GM19035 (cell line): ENCODE measurements around the gene GFOD1.
"Not testable (repeated sequence)": the region's sequence is repeated elsewhere in the genome, so short reads cannot be mapped to it uniquely, and the experiment has no call there.

Experiments used
- ATAC-seq: cut with Tn5 transposase; IDR thresholded peaks from one replicate; pipeline ENCODE4 v1.9.1; 2021; ENCODE audit not compliant: unreplicated experiment

GFOD1 gene

GRCh38 chr6:13445744-13446115 lies 41.7 kb downstream of the GFOD1 start:
- ATAC-seq: no peak

GRCh38 chr6:13445005-13445743 lies 42.2 kb downstream of the GFOD1 start:
- ATAC-seq: no peak

- ATAC-seq: no peak
These were observed 42.8 kb downstream of the GFOD1 start for GRCh38 chr6:13444604-13445003.

GRCh38 chr6:13443978-13444377 lies 43.4 kb downstream of the GFOD1 start:
- not testable (repeated sequence) for ATAC-seq

DNA sequence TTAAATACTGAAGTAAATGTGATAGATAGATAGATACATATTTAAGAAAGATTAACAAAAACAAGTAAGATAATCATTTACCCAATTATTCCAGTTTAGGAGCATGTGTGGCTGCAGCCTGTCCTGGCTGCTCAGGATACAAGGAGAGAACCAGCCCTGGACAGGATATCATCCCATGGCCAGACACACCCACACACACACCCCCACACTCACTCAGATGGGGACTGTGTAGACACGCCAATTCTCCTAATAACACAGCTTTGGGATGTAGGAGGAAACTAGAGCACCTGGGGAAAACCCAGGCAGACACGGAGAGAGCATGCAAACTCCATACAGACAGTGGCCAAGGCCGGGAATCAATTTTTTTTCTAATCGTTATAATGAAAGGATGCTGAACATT lies 45.6 kb downstream of the GFOD1 start:
- ATAC-seq: no peak

- ATAC-seq: no peak
These were observed 47.8 kb downstream of the GFOD1 start for GRCh38 chr6:13439644-13440043.

DNA sequence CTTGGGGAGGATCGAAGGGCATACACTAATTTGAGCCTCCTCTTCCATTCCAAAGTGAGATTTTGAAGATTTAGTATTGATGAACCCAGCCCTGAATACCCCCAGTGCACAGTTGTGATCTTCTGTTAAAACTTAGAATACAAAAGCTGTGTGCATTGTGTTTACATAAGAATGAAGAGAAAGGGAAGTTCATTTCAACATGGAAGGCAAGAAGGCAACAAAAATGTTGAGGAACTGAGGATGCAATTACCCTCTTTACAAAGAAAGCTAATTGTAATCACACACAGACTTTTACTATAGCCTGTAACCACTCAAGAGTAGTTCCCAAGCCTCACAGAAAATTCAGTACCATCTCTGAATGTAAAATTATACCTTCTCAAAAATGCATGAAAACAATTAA lies 49.3 kb downstream of the GFOD1 start:
- no peak for ATAC-seq

DNA sequence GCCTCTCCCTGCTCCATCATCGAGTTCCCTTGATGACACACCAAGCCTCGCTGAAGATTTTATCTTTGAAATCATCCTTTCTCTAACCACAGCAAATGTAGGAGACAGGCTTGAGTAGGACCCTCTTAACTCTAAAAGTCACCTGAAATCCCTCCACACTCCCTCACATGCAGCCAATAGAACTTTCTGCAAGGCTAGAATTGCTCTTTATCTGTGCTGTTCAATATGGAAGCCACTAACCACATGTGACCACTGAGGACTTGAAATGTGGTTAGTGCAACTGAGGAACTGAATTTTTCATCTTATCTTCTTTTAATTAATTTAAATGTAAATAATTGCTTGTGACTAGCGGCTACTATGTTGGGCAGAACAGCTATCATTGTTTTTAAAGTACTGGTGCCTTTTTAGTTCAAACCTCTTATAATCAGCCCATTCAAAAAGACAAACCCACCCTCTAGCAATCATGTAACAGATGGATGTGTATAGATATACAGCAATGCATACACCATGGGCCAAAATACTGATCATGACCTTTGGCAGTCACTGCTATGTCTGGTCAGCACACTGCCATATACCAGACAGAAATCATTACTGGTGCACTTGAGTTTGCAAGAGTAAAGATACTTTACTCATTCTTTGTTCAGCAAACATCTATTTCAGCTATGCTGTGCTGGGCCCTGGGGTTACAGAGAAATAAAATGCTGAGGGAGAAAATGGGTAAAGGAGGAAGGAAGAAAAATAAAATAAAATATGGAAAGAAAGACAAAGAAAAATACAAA lies 50.0 kb downstream of the GFOD1 start:
- no peak for ATAC-seq

DNA sequence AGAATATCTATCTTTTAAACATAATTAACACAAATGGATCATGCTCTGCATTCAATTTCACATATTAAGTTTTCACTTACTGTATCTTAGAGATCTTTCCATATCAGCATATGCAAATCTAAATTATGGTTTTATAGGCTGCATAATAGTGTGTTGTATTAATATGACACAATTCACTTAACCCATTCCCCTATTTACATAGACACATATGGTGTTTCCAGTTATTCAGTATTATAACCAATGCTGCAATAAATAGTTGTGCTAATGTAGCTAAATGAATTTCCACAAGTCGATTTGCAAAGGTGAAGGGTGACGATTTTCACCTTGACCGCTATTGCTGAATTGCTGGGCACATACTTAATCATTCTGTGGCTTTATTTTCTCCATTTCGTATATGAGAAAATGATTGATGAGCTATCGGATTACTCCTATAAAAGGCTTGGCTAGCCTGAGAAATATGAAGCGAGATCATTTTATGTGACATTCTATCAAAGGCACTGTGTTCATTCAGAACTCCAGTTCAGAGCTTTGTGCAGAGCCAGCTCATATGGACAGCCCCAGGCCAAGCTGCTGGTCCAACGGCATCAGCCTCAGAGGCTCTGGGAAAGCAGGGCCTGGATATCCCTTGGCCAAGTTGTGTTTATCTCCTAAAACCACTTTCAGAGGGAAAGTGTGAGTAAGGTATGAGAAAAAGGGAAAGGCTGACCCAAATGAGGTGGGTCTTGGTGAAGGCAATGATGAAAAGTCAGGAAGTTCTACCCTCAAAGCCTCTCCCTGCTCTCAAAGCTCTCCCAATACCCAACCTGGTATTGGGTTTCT lies 50.8 kb downstream of the GFOD1 start:
- ATAC-seq: no peak

- ATAC-seq: no peak
These were observed 51.7 kb downstream of the GFOD1 start for GRCh38 chr6:13435477-13436246.

- ATAC-seq: no peak
These were observed 52.6 kb downstream of the GFOD1 start for GRCh38 chr6:13434777-13435176.

- not testable (repeated sequence) for ATAC-seq
These were observed 53.1 kb downstream of the GFOD1 start for GRCh38 chr6:13434135-13434775.

- ATAC-seq: no peak
These were observed 53.7 kb downstream of the GFOD1 start for GRCh38 chr6:13433709-13434121.

GRCh38 chr6:13432526-13433184 lies 54.7 kb downstream of the GFOD1 start:
- ATAC-seq: no peak

GRCh38 chr6:13431861-13432465 lies 55.4 kb downstream of the GFOD1 start:
- ATAC-seq: no peak

DNA sequence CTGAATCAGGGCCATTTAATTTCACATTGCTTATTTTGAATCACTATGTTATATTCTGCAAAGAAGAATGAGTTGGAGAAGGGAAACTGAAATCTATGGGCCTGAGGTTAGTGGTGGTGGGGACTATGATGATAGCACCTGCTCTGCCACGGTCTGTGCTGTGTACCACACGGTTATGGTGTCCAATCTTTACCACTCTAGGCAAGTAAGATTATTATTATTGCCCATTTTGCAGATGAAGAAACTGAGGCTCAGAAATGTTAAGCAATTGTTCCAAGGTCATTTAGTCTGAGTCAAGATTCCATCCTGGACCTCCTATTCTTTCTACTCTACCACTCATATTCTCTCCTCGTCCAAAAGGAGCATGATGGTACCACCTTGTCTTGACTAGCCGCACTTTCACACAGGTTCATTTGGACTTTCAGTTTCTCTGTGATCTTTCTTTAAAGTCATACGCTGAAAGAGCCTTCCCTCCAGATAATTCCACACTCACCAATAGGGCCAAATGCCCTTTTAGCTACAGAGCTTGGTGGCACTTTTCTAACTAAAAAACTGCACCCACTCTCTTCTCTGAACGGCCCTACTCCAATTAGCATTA lies 56.2 kb downstream of the GFOD1 start:
- ATAC-seq: no peak

GRCh38 chr6:13429406-13429753 lies 58.0 kb downstream of the GFOD1 start:
- ATAC-seq: no peak

- ATAC-seq: peak; percentile 30
These were observed 58.6 kb downstream of the GFOD1 start for GRCh38 chr6:13428583-13429405.
